UCSD-AML1 (cell line): ENCODE results near the gene RBM34.
"Not testable (repeated sequence)": the region's sequence is repeated elsewhere in the genome, so short reads cannot be mapped to it uniquely, and the experiment has no call there.

Source experiments
- DNase-seq: peaks from one replicate; lab custom pipeline; 2025; ENCODE audit not compliant: unreplicated experiment; lab: John Stamatoyannopoulos, UW

Gene RBM34

GRCh38 chr1:235122348-235122747 lies 38.7 kb downstream of the RBM34 start:
- DNase-seq, result no peak

GRCh38 chr1:235113183-235113917 lies 47.7 kb downstream of the RBM34 start:
- no peak for DNase-seq

GRCh38 chr1:235112297-235113182 lies 48.5 kb downstream of the RBM34 start:
- no peak for DNase-seq

- no peak for DNase-seq
These were observed 49.9 kb downstream of the RBM34 start for GRCh38 chr1:235111107-235111506.

GRCh38 chr1:235108876-235109275 lies 52.2 kb downstream of the RBM34 start:
- DNase-seq, result no peak

- no peak for DNase-seq
These were observed 52.9 kb downstream of the RBM34 start for GRCh38 chr1:235108185-235108593.

- no peak for DNase-seq
These were observed 53.5 kb downstream of the RBM34 start for GRCh38 chr1:235107368-235108184.

- DNase-seq, result no peak
These were observed 54.6 kb downstream of the RBM34 start for GRCh38 chr1:235106457-235106856.

GRCh38 chr1:235105051-235106043 lies 55.7 kb downstream of the RBM34 start:
- DNase-seq, result no peak

GRCh38 chr1:235102993-235103411 lies 58.0 kb downstream of the RBM34 start:
- DNase-seq, result no peak

GRCh38 chr1:235102259-235102582 lies 58.8 kb downstream of the RBM34 start:
- no peak for DNase-seq

- DNase-seq, result no peak
These were observed 59.3 kb downstream of the RBM34 start for GRCh38 chr1:235101558-235102258.

- no peak for DNase-seq
These were observed 60.8 kb downstream of the RBM34 start for GRCh38 chr1:235100194-235100772.

GRCh38 chr1:235098991-235099390 lies 62.1 kb downstream of the RBM34 start:
- no peak for DNase-seq

GRCh38 chr1:235098547-235098946 lies 62.5 kb downstream of the RBM34 start:
- no peak for DNase-seq

- DNase-seq, result not testable (repeated sequence)
These were observed 63.5 kb downstream of the RBM34 start for GRCh38 chr1:235097501-235097900.

- DNase-seq, result no peak
These were observed 65.0 kb downstream of the RBM34 start for GRCh38 chr1:235095938-235096562.

GRCh38 chr1:235093696-235094592 lies 67.1 kb downstream of the RBM34 start:
- DNase-seq, result peak; percentile 75
